Loucy (cell line): ENCODE data around the gene RXRG.

Source experiments
- EZH2phosphoT487 ChIP-seq: fragments of 200-600 bp; IDR thresholded peaks from 2 replicates; pipeline ENCODE4 v1.6.1; 2018; ENCODE audit warnings: antibody characterized with exemption, mild to moderate bottlenecking, moderate library complexity, borderline replicate concordance
- TF ChIP-seq, protein P1 (sequence below): fragments of 200-600 bp; sonication (generic); conservative IDR thresholded peaks from 2 replicates; pipeline ENCODE4 v1.5.1; 2014; ENCODE audit warnings: mild to moderate bottlenecking, antibody characterized with exemption, low read length

GRCh38 chr1:165419839-165420238, 25.1 kb downstream of the RXRG start:
- TF ChIP-seq, protein P1, sequence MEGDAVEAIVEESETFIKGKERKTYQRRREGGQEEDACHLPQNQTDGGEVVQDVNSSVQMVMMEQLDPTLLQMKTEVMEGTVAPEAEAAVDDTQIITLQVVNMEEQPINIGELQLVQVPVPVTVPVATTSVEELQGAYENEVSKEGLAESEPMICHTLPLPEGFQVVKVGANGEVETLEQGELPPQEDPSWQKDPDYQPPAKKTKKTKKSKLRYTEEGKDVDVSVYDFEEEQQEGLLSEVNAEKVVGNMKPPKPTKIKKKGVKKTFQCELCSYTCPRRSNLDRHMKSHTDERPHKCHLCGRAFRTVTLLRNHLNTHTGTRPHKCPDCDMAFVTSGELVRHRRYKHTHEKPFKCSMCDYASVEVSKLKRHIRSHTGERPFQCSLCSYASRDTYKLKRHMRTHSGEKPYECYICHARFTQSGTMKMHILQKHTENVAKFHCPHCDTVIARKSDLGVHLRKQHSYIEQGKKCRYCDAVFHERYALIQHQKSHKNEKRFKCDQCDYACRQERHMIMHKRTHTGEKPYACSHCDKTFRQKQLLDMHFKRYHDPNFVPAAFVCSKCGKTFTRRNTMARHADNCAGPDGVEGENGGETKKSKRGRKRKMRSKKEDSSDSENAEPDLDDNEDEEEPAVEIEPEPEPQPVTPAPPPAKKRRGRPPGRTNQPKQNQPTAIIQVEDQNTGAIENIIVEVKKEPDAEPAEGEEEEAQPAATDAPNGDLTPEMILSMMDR: no peak
- no peak for TF ChIP-seq EZH2phosphoT487
